ENCODE measurements around the gene PMS2. TPM values are rescaled to one million over a fixed set of nuclear protein-coding genes. Genes with fewer than 3 reads are reported as not detected.
"Not testable (repeated sequence)": the region's sequence is repeated elsewhere in the genome, so short reads cannot be mapped to it uniquely, and the experiment has no call there.

PMS2 gene
- total RNA-seq, 2 experiments from 2014 or later: 24.0 to 24.6 TPM

DNA sequence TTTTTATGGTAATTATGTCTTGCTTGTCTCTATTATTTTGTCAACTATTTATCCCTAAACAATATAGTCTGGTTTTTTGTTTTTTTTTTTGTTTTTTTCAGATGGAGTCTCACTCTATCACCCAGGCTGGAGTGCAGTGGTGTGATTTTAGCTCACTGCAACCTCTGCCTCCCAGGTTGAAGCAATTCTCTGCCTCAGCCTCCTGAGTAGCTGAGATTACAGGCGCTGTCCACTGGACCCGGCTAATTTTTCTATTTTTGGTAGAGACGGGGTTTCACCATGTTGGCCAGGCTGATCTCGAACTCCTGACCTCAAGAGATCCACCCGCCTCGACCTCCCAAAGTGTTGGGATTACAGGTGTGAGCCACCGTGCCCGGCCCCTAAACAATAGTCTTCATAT lies 1.5 kb upstream of the PMS2 start:
- DNase-seq, POLR2A ChIA-PET, CTCF ChIA-PET, H3K9me3 Mint-ChIP-seq, H3K27me3 Mint-ChIP-seq: not testable (repeated sequence)
- Mint-ChIP-seq H3K4me1 (peaks cover 42% of the 10 kb centered on the region), H3K27ac (peak overlapping the region; percentile 94), H3K4me3 (peak overlapping the region; percentile 87), H3K36me3 (ENCODE audit: low read depth) (peaks cover 15% of the 10 kb centered on the region)

DNA sequence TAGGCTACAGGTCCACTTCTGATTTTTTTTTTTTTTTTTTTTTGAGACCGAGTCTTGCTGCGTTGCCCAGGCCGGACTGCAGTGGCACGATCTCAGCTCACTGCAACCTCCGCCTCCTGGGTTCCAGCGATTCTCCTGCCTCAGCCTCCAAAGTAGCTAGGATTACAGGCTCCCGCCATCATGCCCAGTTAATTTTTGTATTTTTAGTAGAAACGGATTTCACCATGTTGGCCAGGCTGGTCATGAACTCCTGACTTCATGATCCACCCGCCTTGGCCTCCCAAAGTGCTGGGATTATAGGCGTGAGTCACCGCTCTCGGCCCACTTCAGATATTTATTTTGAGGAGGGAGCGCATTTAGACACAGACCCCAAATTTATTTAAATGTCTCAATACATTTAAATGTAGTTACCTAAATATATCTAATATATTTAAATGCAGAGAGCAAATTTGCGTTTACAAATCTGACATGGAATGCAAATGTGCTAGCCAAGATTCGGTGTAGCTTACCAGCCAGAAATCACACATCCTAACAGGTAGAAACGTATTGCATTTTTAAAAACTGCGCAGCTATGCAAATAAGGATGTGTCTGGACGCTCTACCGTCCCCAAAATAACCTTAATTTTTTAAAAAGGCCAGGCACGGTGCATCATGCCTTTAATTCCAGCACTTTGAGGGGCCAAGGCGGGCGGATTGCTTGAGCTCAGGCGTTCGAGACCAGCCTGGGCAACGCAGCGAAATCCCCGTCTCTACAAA lies 836 bp downstream of the PMS2 start:
- DNase-seq, H3K27me3 Mint-ChIP-seq, H3K9me3 Mint-ChIP-seq, POLR2A ChIA-PET: not testable (repeated sequence)
- CTCF ChIA-PET: interaction anchor here (0.9 to 2.0 kb wide), 4 partner anchors 11 to 291 kb away, joined by 3 to 8 read pairs (median 4); no protein-coding TSS in a partner anchor
- H3K27ac Mint-ChIP-seq: peak overlapping the region; percentile 54
- H3K4me1 Mint-ChIP-seq: peaks cover 35% of the 10 kb centered on the region
- H3K36me3 Mint-ChIP-seq (ENCODE audit: low read depth): peaks cover 14% of the 10 kb centered on the region
- peak overlapping the region; percentile 87 for H3K4me3 Mint-ChIP-seq

DNA sequence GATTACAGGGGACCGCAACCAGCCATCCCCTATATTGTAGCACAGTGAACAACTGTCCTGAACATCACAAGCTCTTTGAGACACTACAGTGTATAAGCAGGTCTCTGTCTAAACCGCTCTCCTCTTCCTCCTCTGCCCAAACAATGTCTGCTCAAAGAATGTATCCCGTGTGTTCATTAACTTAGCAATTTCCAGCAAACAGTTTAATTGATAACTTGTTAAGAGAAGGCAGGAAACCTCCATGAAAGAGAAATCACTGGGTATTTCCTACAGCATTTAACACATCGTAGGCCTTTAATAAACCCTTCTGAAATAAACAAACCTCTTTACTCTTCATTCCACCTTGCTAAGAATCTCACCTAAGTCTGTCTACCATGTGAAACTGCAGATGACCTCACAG lies 1.5 kb downstream of the PMS2 start:
- H3K27ac Mint-ChIP-seq: peak overlapping the region; percentile 38
- H3K27me3 Mint-ChIP-seq: no peaks in the 10 kb centered on the region
- DNase-seq: no peak
- H3K4me3 Mint-ChIP-seq: peak overlapping the region; percentile 87
- H3K9me3 Mint-ChIP-seq: no peaks in the 10 kb centered on the region
- peaks cover 12% of the 10 kb centered on the region for H3K36me3 Mint-ChIP-seq (ENCODE audit: low read depth)
- peaks cover 31% of the 10 kb centered on the region for H3K4me1 Mint-ChIP-seq
- CTCF ChIA-PET: interaction anchor here (0.9 to 1.3 kb wide), 2 partner anchors 10 to 14 kb away, joined by 3 to 4 read pairs; no protein-coding TSS in a partner anchor
- POLR2A ChIA-PET: no interaction called here

DNA sequence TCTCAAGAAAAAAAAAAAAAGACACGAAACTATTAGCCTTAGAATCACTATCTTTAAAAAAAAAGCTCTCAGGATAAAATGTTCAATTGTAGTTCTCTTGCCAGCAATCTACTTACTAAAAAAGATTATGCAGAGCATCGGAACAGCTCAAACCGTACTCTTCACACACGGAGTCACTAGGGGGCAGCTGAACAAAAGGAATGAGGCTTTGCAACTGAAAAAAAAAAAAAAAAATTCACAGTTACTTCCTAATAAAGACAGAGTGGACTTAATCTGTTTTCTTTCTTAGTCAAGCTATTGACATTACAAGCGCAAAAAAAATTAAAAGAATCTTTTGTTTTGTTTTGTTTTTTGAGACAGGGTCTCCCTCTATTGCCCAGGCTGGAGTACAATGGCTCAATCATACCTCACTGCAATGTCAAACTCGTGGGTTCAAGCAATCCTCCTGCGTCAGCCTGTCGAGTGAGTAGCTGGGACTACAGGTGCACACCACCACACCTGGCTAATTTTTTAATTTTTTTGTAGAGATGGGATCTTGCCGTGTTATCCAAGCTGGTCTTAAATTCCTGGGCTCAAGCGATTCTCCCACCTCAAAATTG lies 11.5 kb downstream of the PMS2 start:
- Mint-ChIP-seq H3K4me1 (no peaks in the 10 kb centered on the region), H3K27ac (peak overlapping the region; percentile 50), H3K36me3 (ENCODE audit: low read depth) (peaks cover 33% of the 10 kb centered on the region), H3K9me3 (no peaks in the 10 kb centered on the region), H3K27me3 (no peaks in the 10 kb centered on the region), H3K4me3 (no peak overlapping the region)
- ChIA-PET POLR2A (no interaction called here), CTCF (interaction anchor here (0.6 to 1.3 kb wide), 13 partner anchors 9 to 342 kb away, joined by 3 to 5 read pairs (median 3); no protein-coding TSS in a partner anchor)
- peak; percentile 60 for DNase-seq

DNA sequence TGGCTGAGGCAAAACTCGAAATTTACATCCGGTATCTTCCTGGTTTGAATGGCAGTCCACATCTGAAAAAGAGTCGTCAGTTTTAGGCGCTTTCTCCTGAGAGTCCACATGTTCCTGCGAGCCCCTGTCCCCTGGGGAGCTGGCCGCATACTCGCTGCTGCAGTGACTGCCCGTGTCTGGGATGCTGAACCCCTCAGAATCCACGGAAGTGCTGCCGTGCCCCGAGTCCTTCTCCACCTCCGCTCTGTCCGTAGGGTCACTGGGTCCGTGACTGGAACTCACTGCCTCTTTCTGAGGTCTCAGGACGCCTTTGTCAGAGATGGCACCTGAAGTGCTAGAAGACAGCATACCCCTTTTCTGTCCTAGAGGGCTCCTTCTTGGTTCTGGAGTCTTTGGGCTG lies 21.8 kb downstream of the PMS2 start:
- H3K9me3 Mint-ChIP-seq, POLR2A ChIA-PET, H3K27me3 Mint-ChIP-seq, H3K4me1 Mint-ChIP-seq, DNase-seq, H3K27ac Mint-ChIP-seq, H3K4me3 Mint-ChIP-seq, CTCF ChIA-PET: not testable (repeated sequence)
- peaks cover 21% of the 10 kb centered on the region for H3K36me3 Mint-ChIP-seq (ENCODE audit: low read depth)

DNA sequence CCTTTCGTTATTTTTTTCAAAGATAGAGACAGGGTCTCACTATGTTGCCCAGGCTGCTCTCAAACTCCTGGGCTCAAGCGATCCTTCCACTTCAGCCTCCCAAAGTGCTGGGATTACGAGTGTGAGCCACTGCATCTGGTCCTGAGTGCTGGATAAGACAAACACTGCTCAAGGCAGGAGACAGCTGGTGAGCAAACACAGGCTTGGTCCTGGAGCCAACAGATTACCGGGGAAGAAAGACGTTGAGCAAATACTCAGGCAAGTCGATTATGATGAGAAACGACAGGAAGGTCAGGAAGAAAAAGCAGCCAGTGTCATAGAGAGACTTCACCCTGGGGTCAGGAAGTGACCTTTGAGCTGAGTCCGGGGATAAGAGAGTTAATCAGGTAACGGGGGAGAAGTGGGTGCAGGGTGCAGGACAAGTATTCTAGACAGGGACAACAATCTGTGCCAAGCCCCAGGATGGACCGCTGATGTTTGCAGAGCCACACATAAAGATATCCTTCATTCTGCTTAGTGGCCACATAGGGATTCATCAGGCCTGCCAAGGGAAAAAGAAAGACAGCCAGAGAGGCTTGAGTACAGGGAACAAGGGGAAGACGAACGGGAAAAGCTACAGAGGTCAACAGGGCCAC lies 29.1 kb downstream of the PMS2 start:
- H3K9me3 Mint-ChIP-seq; POLR2A ChIA-PET; CTCF ChIA-PET; H3K27ac Mint-ChIP-seq; DNase-seq; H3K27me3 Mint-ChIP-seq; H3K4me1 Mint-ChIP-seq; H3K36me3 Mint-ChIP-seq (ENCODE audit: low read depth); H3K4me3 Mint-ChIP-seq: not testable (repeated sequence)

DNA sequence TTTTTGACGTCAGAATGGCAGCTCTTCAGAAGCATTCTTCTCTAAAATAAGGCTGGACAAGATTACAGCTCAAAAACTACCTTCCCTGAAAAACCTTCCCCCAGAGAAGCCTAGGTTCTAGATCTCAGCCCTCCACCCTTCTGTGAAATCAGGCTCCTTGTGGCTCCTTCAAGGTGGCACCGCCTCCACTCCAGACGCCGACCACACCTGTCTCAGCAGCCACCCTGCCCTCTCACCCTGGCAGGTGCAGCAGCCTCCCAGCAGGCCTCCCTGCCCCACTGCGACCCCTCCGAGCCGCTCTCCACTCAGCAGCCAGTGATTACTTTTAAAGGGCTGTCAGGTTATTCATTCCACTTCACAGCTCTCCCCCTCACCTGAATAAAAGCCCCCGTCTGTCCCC lies 35.3 kb downstream of the PMS2 start:
- H3K9me3 Mint-ChIP-seq; H3K27me3 Mint-ChIP-seq; CTCF ChIA-PET; POLR2A ChIA-PET; DNase-seq; H3K27ac Mint-ChIP-seq; H3K4me1 Mint-ChIP-seq; H3K36me3 Mint-ChIP-seq (ENCODE audit: low read depth); H3K4me3 Mint-ChIP-seq: not testable (repeated sequence)

DNA sequence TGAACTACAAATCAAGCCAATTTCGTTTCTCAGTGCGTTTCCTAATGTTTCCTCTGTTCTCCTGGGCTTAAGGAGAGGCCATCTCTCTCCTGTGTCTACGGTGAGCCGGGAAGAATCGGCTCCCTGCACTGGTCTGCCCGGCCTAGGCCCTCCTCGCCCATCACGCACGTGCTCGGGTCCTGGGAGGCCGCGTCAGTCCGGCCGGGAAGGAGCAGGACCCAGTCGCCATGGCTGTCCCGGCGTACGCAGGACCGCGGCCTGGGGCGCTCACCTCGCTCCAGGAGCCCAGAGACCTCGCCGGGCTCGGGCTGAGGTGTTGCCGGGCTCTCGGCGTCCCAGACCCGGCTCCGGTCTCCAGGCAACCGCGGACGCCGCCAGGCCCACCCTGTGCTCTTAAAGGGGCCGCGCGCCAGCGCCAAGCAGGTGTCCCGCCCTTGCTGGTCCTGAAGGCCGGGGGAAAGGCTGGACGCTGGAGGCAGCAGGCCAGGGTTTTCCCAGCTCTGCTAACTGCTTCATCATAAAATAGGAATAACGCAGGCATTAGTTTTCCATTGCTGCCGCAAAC lies 38.4 kb downstream of the PMS2 start, which contains the start of gene RSPH10B:
TSS of gene RSPH10B (minus strand) at position 343 of the 565 bp plus-strand sequence. CDS start 3,573 bp downstream, outside the sequence.
- CTCF ChIA-PET; H3K36me3 Mint-ChIP-seq (ENCODE audit: low read depth); H3K4me3 Mint-ChIP-seq; H3K9me3 Mint-ChIP-seq; H3K27ac Mint-ChIP-seq; H3K27me3 Mint-ChIP-seq; H3K4me1 Mint-ChIP-seq; POLR2A ChIA-PET; DNase-seq: not testable (repeated sequence)

DNA sequence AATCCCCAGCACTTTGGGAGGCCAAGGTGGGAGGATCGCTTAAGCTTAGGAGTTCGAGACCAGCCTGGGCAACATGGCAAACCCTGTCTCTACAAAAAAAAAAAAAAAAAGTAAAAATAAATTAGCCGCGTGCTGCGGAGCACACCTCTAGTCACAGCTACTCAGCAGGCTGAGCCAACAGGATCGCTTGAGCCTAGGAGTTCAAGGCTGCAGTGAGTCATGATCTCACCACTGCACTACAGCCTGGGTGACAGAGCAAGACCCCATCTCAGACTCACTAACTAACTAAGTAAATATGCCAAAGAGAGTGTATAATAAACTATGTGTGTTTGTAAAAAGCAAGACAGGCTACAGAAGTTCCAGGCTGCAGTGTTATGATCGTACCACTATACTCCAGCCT lies 45.0 kb downstream of the PMS2 start:
- POLR2A ChIA-PET; H3K4me1 Mint-ChIP-seq; CTCF ChIA-PET; H3K4me3 Mint-ChIP-seq; H3K27ac Mint-ChIP-seq; H3K36me3 Mint-ChIP-seq (ENCODE audit: low read depth); H3K9me3 Mint-ChIP-seq; DNase-seq; H3K27me3 Mint-ChIP-seq: not testable (repeated sequence)

DNA sequence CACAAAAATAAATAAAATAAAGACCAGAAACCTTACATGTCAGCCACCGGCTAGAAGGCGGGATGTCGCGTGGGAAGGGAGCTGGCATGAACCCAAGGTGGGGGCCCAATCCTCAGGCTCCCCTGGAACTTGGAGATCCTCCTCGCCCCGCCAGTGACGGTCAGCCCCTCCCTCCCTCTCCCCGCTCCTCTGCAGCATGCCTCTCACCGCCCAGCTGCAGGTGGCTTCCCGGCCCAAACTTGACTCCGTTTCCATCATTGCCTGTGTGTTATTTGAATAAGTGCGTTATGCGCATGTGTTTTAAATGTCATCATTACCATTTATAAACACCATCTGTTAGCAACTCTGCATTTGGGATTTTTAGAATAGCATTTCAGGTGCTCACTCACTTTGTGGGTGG lies 45.6 kb downstream of the PMS2 start:
- H3K27ac Mint-ChIP-seq; DNase-seq; POLR2A ChIA-PET; H3K36me3 Mint-ChIP-seq (ENCODE audit: low read depth); H3K4me1 Mint-ChIP-seq; H3K27me3 Mint-ChIP-seq; H3K9me3 Mint-ChIP-seq; CTCF ChIA-PET; H3K4me3 Mint-ChIP-seq: not testable (repeated sequence)

DNA sequence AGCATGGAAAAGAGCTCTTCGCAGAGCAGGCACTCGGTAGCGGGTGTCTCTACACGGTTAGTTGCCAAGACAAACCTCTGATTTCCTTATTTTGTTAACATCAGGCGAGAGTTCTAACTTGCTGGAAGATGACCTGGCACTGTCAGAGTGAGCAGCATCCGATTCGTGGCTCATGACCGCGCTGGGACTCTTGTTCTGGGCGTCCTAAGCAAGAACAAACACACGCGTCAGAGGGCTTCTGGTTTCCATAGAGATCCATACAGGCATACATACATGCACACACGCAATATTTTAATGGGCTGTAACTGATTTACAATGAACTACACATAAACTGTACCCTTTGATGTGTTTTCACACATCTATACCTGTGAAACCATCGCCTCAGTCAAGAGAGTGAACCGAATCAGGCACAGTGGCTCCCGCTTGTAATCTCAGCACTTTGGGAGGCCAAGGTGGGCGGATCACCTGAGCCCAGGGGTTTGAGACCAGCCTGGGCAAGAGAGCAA lies 73.9 kb downstream of the PMS2 start:
- DNase-seq; H3K4me3 Mint-ChIP-seq; H3K9me3 Mint-ChIP-seq; CTCF ChIA-PET; H3K36me3 Mint-ChIP-seq (ENCODE audit: low read depth); H3K27me3 Mint-ChIP-seq; H3K27ac Mint-ChIP-seq; POLR2A ChIA-PET; H3K4me1 Mint-ChIP-seq: not testable (repeated sequence)

DNA sequence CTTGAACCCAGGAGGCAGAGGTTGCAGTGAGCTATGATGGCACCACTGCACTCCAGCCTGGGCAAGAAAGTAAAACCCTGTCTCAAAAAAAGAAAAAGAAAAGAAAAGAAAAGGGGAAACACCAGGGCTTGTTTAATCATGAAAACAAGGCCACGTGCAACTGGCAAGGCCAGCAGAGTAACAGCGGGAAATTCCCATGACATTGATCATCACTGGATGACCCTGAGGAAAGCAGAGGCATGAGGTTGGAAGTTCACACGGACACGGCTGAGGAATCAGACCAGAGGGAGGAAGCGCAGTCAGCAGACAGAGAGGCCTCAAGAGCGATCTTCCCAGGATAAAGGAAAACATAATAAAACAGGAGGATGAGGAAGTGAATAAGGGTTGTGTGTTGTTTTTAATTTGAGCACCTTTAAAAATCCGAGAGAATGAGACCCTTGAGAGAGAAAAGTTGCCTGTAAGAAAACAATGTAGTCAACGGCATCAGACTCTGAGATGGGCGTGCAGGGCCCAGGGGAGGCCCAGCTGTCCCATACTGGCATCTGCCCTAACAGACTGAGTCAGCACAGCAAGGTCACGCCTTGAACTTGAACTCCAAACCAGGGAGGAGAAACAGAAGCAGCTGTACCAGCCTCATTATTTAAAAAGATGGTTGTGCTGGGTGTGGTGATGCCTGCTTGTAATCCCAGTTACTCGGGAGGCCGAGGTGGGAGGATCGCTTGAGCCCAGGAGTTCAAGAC lies 76.8 kb downstream of the PMS2 start:
- H3K36me3 Mint-ChIP-seq (ENCODE audit: low read depth); H3K4me1 Mint-ChIP-seq; POLR2A ChIA-PET; DNase-seq; H3K27me3 Mint-ChIP-seq; H3K27ac Mint-ChIP-seq; H3K9me3 Mint-ChIP-seq; CTCF ChIA-PET; H3K4me3 Mint-ChIP-seq: not testable (repeated sequence)

DNA sequence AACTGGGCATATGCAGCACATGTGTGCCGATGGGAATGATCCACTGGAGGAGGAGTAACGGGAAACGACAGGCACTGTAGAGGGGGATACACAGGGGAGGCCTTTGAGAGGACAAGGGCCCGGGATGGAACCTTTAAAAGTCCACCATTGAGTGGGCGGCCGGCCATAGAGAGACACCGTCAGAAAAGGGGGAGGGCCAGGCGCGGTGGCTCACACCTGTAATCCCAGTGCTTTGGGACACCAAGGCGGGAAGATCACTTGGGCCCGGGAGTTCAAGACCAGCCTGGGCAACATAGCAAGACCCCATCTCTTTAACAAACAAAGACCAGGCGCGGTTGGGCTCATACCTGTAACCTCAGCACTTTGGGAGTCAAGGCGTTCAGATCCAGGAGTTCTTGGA lies 77.6 kb downstream of the PMS2 start:
- H3K9me3 Mint-ChIP-seq: not testable (repeated sequence)

More for the DNA sequence above, 77.6 kb downstream of the PMS2 start:
- POLR2A ChIA-PET; H3K27ac Mint-ChIP-seq; H3K36me3 Mint-ChIP-seq (ENCODE audit: low read depth); H3K4me3 Mint-ChIP-seq; DNase-seq; H3K4me1 Mint-ChIP-seq; H3K27me3 Mint-ChIP-seq; CTCF ChIA-PET: not testable (repeated sequence)

All from activated CD4-positive, alpha-beta T cell treated with anti-CD3 and anti-CD28 coated beads, Interleukin-2, amount 10 ng/mL, durations not matched to agents 7 days and 5 days (primary cell).